Testis (tissue), 2 donors: Measurements from ENCODE around the gene CHTF18.

Experiments used
- CTCF ChIP-seq, 3 experiments: fragments of 450-650 bp in 2 of 3; fragments of 200-600 bp in 1 of 3; sonication (generic) in 1 of 3; IDR thresholded peaks; one replicate each; pipeline ENCODE4 v1.5.1; 2016 to 2019; ENCODE audit warnings: antibody characterized with exemption in 3 of 3, mild to moderate bottlenecking in 2 of 3, moderate library complexity in 1 of 3
- POLR2A ChIP-seq: fragments of 450-650 bp; IDR thresholded peaks from one replicate; pipeline ENCODE4 v1.6.1; 2017; ENCODE audit warnings: antibody characterized with exemption, mild to moderate bottlenecking, moderate library complexity

DNA sequence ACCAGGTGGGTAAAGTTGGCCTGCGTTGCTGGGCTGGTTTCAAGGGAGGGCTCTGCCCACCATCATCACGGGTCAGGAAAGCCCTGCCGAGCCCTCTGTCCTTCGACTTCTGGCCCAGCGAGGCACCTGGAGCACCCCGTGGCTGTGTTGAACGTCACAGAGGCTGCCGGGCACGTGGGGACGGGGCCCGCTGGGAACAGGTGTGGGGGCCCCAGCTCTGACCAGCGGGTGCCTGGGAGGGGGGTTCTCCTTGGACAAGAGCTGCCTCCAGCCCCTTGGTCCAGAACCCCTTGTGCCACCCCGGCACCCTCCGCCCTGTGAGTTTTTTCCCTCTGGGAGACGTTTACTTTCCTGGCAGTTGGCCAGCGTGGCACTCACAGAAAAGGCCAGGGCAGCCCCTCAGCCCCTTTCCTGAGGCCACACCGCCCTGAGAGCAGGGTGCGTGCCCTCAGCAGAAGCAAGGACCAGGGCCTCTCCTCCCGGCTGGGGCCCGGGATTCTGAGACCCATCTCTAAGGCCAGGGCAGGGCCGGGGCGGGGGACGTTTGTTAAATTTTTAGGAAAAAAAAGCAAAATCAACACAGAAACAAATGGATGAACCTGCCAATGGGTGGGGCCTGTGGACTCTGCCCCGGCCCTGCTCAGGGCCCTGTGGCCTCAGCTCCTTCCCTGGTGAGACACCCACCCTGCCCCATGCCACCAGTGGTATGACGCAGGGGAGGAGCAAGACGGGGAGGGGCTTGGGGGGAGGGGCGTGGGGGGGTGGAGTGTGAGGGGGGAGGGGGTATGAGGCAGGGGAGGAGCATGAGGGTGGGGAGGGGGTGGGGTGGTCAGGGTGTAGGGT, 43.4 kb downstream of the CHTF18 start:
- TF ChIP-seq POLR2A (no peak), CTCF (IDR thresholded peaks at IDR 0.05) (no peak)
